OCI-LY3 (cell line): ENCODE data around the gene PTPRA.

Source experiments
- H2AFZ ChIP-seq: fragments of 200-600, 300-600 bp; shearing (Covaris generic); 2 replicates; pipeline ENCODE4 v1.6.0; 2014; ENCODE audit warnings: antibody characterized with exemption, low read depth, low read length
- H3K27ac ChIP-seq: fragments of 200-600, 300-600 bp; sonication (generic); 2 replicates; pipeline ENCODE4 v1.5.1; 2014; ENCODE audit warnings: mild to moderate bottlenecking, low read length, moderate library complexity, mixed read lengths
- H3K27me3 ChIP-seq: fragments of 200-600, 300-600 bp; sonication (generic); 2 replicates; pipeline ENCODE4 v1.6.1; 2014; ENCODE audit warnings: low read depth, low read length, mixed read lengths
- H3K36me3 ChIP-seq: fragments of 200-600, 300-600 bp; sonication (generic); replicated peaks from 2 replicates; pipeline ENCODE3; 2014; ENCODE audit warnings: low read depth, low read length, mixed read lengths
- H3K4me1 ChIP-seq: fragments of 300-600, 200-600 bp; sonication (generic); 2 replicates; pipeline ENCODE4 v1.6.1; 2014; ENCODE audit warnings: low read length, mixed read lengths
- H3K4me2 ChIP-seq: fragments of 200-600, 300-600 bp; sonication (generic); 2 replicates; pipeline ENCODE4 v1.6.1; 2014; ENCODE audit warnings: low read length, mixed read lengths
- H3K4me3 ChIP-seq: fragments of 300-600, 200-600 bp; sonication (generic); 2 replicates; pipeline ENCODE4 v1.5.1; 2014; ENCODE audit warnings: antibody characterized with exemption, mild to moderate bottlenecking, low read length, moderate library complexity
- H3K79me2 ChIP-seq: fragments of 300-600, 200-600 bp; shearing (Covaris generic); 2 replicates; pipeline ENCODE4 v1.6.1; 2014; ENCODE audit warnings: mild to moderate bottlenecking, low read length, mixed read lengths
- H3K9ac ChIP-seq: fragments of 300-600, 200-600 bp; shearing (Covaris generic); 2 replicates; pipeline ENCODE4 v1.6.0; 2014; ENCODE audit warnings: mild to moderate bottlenecking, low read length, moderate library complexity
- H3K9me3 ChIP-seq: fragments of 200-600, 300-600 bp; shearing (Covaris generic); 2 replicates; pipeline ENCODE4 v1.6.1; 2014; ENCODE audit warnings: low read length, mixed read lengths; ENCODE audit not compliant: insufficient read depth
- H4K20me1 ChIP-seq: fragments of 200-600, 300-600 bp; sonication (generic); 2 replicates; pipeline ENCODE4 v1.6.1; 2016; ENCODE audit warnings: low read length, mixed read lengths; ENCODE audit not compliant: insufficient read depth
- EZH2phosphoT487 ChIP-seq: fragments of 200-600 bp; shearing (Covaris generic); IDR thresholded peaks from 2 replicates; pipeline ENCODE4 v1.6.1; 2018; ENCODE audit warnings: antibody characterized with exemption, mixed run types, low read depth
- TF ChIP-seq, protein P1 (sequence below): fragments of 200-600, 300-600 bp; sonication (generic); IDR thresholded peaks from 2 replicates; pipeline ENCODE4 v1.5.1; 2014; ENCODE audit warnings: antibody characterized with exemption, low read length, low read depth

The PTPRA gene

GRCh38 chr20:2837221-2837960 lies 35.9 kb upstream of the PTPRA start:
- H3K4me2 ChIP-seq, result no peak overlapping the region
- H3K9ac ChIP-seq, result no peak overlapping the region
- TF ChIP-seq EZH2phosphoT487, result no peak
- TF ChIP-seq, protein P1, sequence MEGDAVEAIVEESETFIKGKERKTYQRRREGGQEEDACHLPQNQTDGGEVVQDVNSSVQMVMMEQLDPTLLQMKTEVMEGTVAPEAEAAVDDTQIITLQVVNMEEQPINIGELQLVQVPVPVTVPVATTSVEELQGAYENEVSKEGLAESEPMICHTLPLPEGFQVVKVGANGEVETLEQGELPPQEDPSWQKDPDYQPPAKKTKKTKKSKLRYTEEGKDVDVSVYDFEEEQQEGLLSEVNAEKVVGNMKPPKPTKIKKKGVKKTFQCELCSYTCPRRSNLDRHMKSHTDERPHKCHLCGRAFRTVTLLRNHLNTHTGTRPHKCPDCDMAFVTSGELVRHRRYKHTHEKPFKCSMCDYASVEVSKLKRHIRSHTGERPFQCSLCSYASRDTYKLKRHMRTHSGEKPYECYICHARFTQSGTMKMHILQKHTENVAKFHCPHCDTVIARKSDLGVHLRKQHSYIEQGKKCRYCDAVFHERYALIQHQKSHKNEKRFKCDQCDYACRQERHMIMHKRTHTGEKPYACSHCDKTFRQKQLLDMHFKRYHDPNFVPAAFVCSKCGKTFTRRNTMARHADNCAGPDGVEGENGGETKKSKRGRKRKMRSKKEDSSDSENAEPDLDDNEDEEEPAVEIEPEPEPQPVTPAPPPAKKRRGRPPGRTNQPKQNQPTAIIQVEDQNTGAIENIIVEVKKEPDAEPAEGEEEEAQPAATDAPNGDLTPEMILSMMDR, result no peak
- H4K20me1 ChIP-seq, result no peaks in the 10 kb centered on the region
- H3K9me3 ChIP-seq, result no peaks in the 10 kb centered on the region
- H3K4me1 ChIP-seq, result peaks cover 15% of the 10 kb centered on the region
- H3K27me3 ChIP-seq, result no peaks in the 10 kb centered on the region
- H2AFZ ChIP-seq, result no peak overlapping the region
- peaks cover 20% of the 10 kb centered on the region for H3K36me3 ChIP-seq
- H3K4me3 ChIP-seq, result no peak overlapping the region
- H3K79me2 ChIP-seq, result peaks cover 8% of the 10 kb centered on the region
- H3K27ac ChIP-seq, result no peak overlapping the region

DNA sequence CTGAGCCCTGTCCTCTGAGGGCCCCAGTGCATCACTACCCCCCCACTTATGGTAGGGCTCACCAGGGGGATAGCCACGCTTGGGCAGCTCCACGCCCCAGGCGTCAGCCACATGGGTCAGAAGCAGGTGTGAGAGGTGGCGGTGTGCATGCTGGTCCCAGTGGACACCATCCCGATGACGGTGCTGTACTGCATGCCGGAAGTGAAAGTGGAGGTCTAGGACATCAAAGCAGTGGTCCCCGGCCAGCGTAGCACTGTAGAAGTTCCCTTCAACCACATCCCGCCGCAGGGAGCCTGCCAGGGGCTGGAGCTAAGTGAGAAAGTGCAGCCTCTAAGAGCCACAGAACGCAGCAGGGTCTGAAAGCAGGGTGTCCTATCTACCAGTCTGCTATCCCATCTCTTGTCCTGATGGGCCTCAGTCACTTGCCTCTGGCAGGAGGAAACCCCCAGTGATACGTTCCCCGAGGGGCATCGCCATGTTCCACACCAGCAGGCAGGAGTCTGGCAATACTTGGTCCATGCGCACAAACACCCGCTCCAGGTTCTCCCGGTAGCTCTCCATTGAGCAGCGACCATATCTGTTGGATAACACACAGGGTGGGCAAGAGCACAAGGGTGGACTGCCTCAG lies 35.0 kb upstream of the PTPRA start:
- Histone ChIP-seq H3K27ac (no peak overlapping the region), H3K79me2 (peaks cover 8% of the 10 kb centered on the region), H3K4me2 (no peak overlapping the region), H3K4me3 (no peak overlapping the region), H3K36me3 (peaks cover 20% of the 10 kb centered on the region), H2AFZ (no peak overlapping the region), H3K4me1 (peaks cover 11% of the 10 kb centered on the region), H3K27me3 (no peaks in the 10 kb centered on the region), H4K20me1 (no peaks in the 10 kb centered on the region), H3K9ac (no peak overlapping the region), H3K9me3 (no peaks in the 10 kb centered on the region)
- TF ChIP-seq EZH2phosphoT487, result no peak
- TF ChIP-seq, protein P1, result no peak

- Histone ChIP-seq H4K20me1 (no peaks in the 10 kb centered on the region), H3K36me3 (peaks cover 20% of the 10 kb centered on the region), H2AFZ (no peak overlapping the region), H3K79me2 (peaks cover 8% of the 10 kb centered on the region), H3K27me3 (no peaks in the 10 kb centered on the region), H3K27ac (no peak overlapping the region), H3K4me3 (no peak overlapping the region), H3K9ac (no peak overlapping the region), H3K9me3 (no peaks in the 10 kb centered on the region), H3K4me1 (peaks cover 8% of the 10 kb centered on the region), H3K4me2 (peak overlapping the region; percentile 79; the same call in 1 of the 2 replicates)
- TF ChIP-seq, protein P1, result no peak
- no peak for TF ChIP-seq EZH2phosphoT487
Measured at GRCh38 chr20:2838847-2839671, 34.2 kb upstream of the PTPRA start.

DNA sequence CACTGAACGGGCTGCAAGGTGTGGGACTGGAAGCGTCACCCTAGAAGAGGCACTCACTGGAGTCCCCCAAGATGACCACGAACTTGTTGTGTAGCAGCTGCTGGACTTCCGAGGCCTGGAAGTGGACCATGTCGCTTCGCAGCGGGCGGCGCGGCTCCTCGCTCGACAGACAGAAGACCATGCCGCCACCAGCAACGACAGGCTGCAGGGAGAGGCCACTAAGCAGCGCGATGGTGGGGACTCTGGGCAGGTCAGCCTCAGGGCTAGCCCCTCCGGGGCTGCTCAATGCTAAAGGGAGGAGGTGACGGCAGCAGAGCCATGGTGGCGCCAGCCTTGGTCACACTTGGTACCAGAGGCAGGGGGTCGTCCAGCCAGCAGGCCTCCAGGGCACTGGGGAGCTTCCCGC lies 33.5 kb upstream of the PTPRA start:
- Histone ChIP-seq H3K36me3 (peaks cover 13% of the 10 kb centered on the region), H3K27ac (no peak overlapping the region), H2AFZ (no peak overlapping the region)

More for the DNA sequence above, 33.5 kb upstream of the PTPRA start:
- no peak overlapping the region for H3K9ac ChIP-seq
- peak overlapping the region; percentile 83 for H3K4me3 ChIP-seq
- peaks cover 8% of the 10 kb centered on the region for H3K79me2 ChIP-seq
- H3K4me2 ChIP-seq, result peak overlapping the region; percentile 79
- no peaks in the 10 kb centered on the region for H3K27me3 ChIP-seq
- H4K20me1 ChIP-seq, result no peaks in the 10 kb centered on the region
- H3K9me3 ChIP-seq, result no peaks in the 10 kb centered on the region
- peaks cover 8% of the 10 kb centered on the region for H3K4me1 ChIP-seq
- TF ChIP-seq, protein P1, result no peak
- no peak for TF ChIP-seq EZH2phosphoT487
